HL-60 (cell line): ENCODE data around the gene OSMR.

Experiments used
- DNase-seq, 2 experiments: peaks; one replicate each; pipeline ENCODE4 v3.0.0-alpha.2; 2010 to 2020; ENCODE audit warnings: low read depth in 1 of 2, low spot score in 1 of 2
- H3K27ac ChIP-seq: fragments of 250-450 bp; sonication (Bioruptor Pico); replicated peaks from 2 replicates; pipeline ENCODE4 v1.5.1; 2020; ENCODE audit warnings: mild to moderate bottlenecking, moderate library complexity
- H3K27me3 ChIP-seq: fragments of 250-450 bp; sonication (Bioruptor Pico); 2 replicates; pipeline ENCODE4 v1.5.1; 2021; ENCODE audit warnings: mild to moderate bottlenecking, moderate library complexity; ENCODE audit not compliant: insufficient read depth, poor library complexity, severe bottlenecking
- H3K4me3 ChIP-seq: replicated peaks from 2 replicates; pipeline ENCODE4 v1.5.1; 2011; ENCODE audit warnings: mild to moderate bottlenecking, control low read depth, low read length; ENCODE audit not compliant: insufficient read depth
- GABPA ChIP-seq: IDR thresholded peaks from 2 replicates; pipeline ENCODE4 v1.6.1; 2012; ENCODE audit warnings: low read depth
- POLR2AphosphoS5 ChIP-seq: IDR thresholded peaks from 2 replicates; pipeline ENCODE4 v1.6.1; 2012; ENCODE audit warnings: low read depth
- SPI1 ChIP-seq: IDR thresholded peaks from 2 replicates; pipeline ENCODE4 v1.6.1; 2012; ENCODE audit warnings: low read depth, mild to moderate bottlenecking, borderline replicate concordance
- TF ChIP-seq, protein P1 (sequence below): IDR thresholded peaks from 2 replicates; pipeline ENCODE4 v1.6.1; 2012; ENCODE audit warnings: low read depth; ENCODE audit not compliant: insufficient replicate concordance
- TF ChIP-seq, protein P2 (sequence below): IDR thresholded peaks from one replicate; pipeline ENCODE4 v1.5.1; 2011; ENCODE audit warnings: low read length, control low read depth, inconsistent platforms; ENCODE audit not compliant: insufficient read depth

The OSMR gene

DNA sequence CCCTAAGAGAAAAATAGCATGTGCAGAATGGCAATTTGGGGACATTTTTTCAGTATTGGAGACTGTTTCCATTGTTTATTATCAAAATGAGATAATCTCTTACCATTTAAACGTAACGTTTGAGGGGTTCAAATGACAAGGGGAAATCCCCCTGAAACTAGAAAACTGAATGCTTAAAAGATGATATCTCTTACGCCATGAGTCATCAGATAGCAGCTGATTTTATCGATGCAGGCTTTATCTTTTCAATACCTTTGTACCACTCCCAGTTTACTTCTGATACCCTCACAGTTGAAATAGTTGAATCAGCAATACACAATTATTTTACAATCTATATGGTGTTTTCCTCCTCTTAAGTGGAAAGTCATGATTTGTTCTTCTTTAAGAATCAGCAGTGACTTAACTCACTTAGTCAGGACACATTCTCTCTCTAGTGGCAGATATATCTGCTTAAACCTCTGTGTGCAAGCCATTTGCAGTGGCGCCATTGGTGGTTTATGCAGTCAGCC lies 29.2 kb downstream of the OSMR start:
- Histone ChIP-seq H3K27me3 (peaks cover 21% of the 10 kb centered on the region), H3K27ac (no peak overlapping the region), H3K4me3 (no peak overlapping the region)
- no peak for DNase-seq
- no peak for TF ChIP-seq GABPA
- TF ChIP-seq, protein P1, sequence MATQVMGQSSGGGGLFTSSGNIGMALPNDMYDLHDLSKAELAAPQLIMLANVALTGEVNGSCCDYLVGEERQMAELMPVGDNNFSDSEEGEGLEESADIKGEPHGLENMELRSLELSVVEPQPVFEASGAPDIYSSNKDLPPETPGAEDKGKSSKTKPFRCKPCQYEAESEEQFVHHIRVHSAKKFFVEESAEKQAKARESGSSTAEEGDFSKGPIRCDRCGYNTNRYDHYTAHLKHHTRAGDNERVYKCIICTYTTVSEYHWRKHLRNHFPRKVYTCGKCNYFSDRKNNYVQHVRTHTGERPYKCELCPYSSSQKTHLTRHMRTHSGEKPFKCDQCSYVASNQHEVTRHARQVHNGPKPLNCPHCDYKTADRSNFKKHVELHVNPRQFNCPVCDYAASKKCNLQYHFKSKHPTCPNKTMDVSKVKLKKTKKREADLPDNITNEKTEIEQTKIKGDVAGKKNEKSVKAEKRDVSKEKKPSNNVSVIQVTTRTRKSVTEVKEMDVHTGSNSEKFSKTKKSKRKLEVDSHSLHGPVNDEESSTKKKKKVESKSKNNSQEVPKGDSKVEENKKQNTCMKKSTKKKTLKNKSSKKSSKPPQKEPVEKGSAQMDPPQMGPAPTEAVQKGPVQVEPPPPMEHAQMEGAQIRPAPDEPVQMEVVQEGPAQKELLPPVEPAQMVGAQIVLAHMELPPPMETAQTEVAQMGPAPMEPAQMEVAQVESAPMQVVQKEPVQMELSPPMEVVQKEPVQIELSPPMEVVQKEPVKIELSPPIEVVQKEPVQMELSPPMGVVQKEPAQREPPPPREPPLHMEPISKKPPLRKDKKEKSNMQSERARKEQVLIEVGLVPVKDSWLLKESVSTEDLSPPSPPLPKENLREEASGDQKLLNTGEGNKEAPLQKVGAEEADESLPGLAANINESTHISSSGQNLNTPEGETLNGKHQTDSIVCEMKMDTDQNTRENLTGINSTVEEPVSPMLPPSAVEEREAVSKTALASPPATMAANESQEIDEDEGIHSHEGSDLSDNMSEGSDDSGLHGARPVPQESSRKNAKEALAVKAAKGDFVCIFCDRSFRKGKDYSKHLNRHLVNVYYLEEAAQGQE: no peak
- TF ChIP-seq POLR2AphosphoS5: no peak
- TF ChIP-seq SPI1: no peak
- TF ChIP-seq, protein P2, sequence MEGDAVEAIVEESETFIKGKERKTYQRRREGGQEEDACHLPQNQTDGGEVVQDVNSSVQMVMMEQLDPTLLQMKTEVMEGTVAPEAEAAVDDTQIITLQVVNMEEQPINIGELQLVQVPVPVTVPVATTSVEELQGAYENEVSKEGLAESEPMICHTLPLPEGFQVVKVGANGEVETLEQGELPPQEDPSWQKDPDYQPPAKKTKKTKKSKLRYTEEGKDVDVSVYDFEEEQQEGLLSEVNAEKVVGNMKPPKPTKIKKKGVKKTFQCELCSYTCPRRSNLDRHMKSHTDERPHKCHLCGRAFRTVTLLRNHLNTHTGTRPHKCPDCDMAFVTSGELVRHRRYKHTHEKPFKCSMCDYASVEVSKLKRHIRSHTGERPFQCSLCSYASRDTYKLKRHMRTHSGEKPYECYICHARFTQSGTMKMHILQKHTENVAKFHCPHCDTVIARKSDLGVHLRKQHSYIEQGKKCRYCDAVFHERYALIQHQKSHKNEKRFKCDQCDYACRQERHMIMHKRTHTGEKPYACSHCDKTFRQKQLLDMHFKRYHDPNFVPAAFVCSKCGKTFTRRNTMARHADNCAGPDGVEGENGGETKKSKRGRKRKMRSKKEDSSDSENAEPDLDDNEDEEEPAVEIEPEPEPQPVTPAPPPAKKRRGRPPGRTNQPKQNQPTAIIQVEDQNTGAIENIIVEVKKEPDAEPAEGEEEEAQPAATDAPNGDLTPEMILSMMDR: no peak

DNA sequence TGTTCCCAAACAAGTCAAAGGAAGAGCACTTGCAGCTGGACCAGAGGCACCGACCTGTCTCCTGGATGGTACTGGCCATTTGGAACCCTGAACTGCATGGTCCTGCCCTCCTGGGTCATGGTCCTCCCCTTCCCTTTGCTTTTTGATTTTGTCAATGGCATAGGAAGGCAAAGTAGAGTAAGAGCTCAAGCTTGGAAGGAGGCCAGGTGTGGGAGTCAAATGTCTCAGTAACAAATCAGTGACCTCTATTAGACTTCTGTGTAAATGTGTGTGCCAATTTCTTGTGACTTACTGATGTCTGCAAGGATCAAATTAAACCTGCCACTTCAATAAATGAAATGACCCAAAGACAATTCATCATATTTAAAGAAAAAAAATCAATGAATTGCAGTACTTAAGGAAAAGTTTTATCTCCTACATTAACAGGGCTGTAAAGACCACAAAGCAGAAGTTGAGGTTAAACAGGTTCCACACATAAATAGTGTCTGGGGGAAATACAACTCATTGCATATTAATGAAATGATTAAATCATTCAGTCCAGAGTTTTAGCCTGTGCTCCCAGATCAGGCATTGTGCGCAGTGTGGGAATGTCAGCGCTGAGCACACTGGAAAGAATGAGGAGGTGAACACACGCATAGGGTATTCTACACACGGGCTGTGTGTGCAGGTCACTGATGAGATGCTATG lies 32.7 kb downstream of the OSMR start:
- Histone ChIP-seq H3K27ac (no peak overlapping the region), H3K27me3 (peaks cover 17% of the 10 kb centered on the region), H3K4me3 (no peak overlapping the region)
- DNase-seq: no peak
- TF ChIP-seq, protein P1: no peak
- no peak for TF ChIP-seq POLR2AphosphoS5
- TF ChIP-seq, protein P2: no peak
- no peak for TF ChIP-seq GABPA
- TF ChIP-seq SPI1: no peak

- no peak overlapping the region for H3K27ac ChIP-seq
Observed at GRCh38 chr5:38879078-38879460, 33.3 kb downstream of the OSMR start.

More at GRCh38 chr5:38879078-38879460, 33.3 kb downstream of the OSMR start:
- H3K27me3 ChIP-seq: peaks cover 14% of the 10 kb centered on the region
- DNase-seq: no peak
- H3K4me3 ChIP-seq: no peak overlapping the region
- no peak for TF ChIP-seq SPI1
- TF ChIP-seq, protein P2: no peak
- TF ChIP-seq POLR2AphosphoS5: no peak
- TF ChIP-seq, protein P1: no peak
- no peak for TF ChIP-seq GABPA
